ENCODE data around the gene YBX3.

DNA sequence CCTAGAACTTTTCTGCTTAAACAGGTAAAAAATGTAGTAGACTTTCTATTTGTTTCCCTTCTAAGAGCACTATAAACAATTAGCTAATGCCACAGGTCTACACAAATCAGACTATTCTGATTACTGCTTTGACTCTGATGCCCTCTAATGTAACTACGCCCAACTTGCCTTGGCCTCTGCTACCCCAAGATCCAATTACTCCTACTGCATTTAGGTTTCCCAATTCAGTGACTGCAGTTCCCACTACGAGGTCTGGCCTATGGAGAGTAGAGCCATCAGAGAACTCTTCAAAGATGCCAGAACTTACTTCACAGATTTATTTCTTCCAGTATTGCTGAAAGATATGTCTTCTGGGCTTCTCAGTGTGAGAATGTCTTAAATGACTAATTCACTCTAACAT, 34.0 kb downstream of the YBX3 start:
- TF ChIP-seq, protein P1, sequence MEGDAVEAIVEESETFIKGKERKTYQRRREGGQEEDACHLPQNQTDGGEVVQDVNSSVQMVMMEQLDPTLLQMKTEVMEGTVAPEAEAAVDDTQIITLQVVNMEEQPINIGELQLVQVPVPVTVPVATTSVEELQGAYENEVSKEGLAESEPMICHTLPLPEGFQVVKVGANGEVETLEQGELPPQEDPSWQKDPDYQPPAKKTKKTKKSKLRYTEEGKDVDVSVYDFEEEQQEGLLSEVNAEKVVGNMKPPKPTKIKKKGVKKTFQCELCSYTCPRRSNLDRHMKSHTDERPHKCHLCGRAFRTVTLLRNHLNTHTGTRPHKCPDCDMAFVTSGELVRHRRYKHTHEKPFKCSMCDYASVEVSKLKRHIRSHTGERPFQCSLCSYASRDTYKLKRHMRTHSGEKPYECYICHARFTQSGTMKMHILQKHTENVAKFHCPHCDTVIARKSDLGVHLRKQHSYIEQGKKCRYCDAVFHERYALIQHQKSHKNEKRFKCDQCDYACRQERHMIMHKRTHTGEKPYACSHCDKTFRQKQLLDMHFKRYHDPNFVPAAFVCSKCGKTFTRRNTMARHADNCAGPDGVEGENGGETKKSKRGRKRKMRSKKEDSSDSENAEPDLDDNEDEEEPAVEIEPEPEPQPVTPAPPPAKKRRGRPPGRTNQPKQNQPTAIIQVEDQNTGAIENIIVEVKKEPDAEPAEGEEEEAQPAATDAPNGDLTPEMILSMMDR (IDR thresholded peaks at IDR 0.05 in 4 of 5, conservative IDR thresholded peaks at IDR 0.05 in 1 of 5) = no peak
- no peak for TF ChIP-seq POLR2A (IDR thresholded peaks at IDR 0.05)

Data from gastrocnemius medialis (tissue), 4 donors.